CD4-positive, CD25-positive, alpha-beta regulatory T cell (primary cell): ENCODE measurements around the gene UQCC3. TPM values are rescaled to one million over a fixed set of nuclear protein-coding genes. Genes with fewer than 3 reads are reported as not detected.

Source experiments
- ATAC-seq, 2 donors: fragments of 150-1000 bp; cut with Tn5 transposase; one replicate each; pipeline ENCODE4 v1.10.0; 2021; ENCODE audit warnings: low read depth in 2 of 2, moderate number of reproducible peaks in 2 of 2, moderate library complexity in 1 of 2
- DNase-seq, 3 donors: peaks; one replicate each; pipeline versions ENCODE4 v3.0.0 to v3.0.0-alpha.2; 2012 to 2022; ENCODE audit warnings: mixed read lengths in 1 of 3
- H3K27ac ChIP-seq: one replicate; pipeline ENCODE4 v1.7.0; 2013; ENCODE audit warnings: mild to moderate bottlenecking, low read length; ENCODE audit not compliant: insufficient read depth, poor library complexity, severe bottlenecking
- H3K27me3 ChIP-seq: one replicate; pipeline ENCODE4 v1.7.0; 2013; ENCODE audit warnings: low read length; ENCODE audit not compliant: control insufficient read depth, insufficient read depth
- H3K36me3 ChIP-seq: one replicate; pipeline ENCODE4 v1.7.0; 2013; ENCODE audit warnings: mild to moderate bottlenecking, low read length, moderate library complexity; ENCODE audit not compliant: control insufficient read depth, insufficient read depth
- H3K4me1 ChIP-seq: 2 replicates; pipeline ENCODE4 v1.7.0; 2013; ENCODE audit warnings: mild to moderate bottlenecking, low read length; ENCODE audit not compliant: insufficient read depth, control insufficient read depth, poor library complexity, severe bottlenecking
- H3K4me3 ChIP-seq: one replicate; pipeline ENCODE4 v1.7.0; 2013; ENCODE audit warnings: low read depth, mild to moderate bottlenecking, low read length, moderate library complexity
- H3K9me3 ChIP-seq, 2 experiments: 1 replicate in 1 of 2; 2 replicates in 1 of 2; pipeline ENCODE4 v1.7.0; 2013; ENCODE audit warnings: low read length in 2 of 2, mild to moderate bottlenecking in 1 of 2, moderate library complexity in 1 of 2; ENCODE audit not compliant: control insufficient read depth in 2 of 2
- H3K27ac Mint-ChIP-seq, 3 donors: one replicate each; pipeline ENCODE4 v1.8.0; 2020 to 2022; ENCODE audit warnings: mild to moderate bottlenecking in 3 of 3, mixed read lengths in 3 of 3, moderate library complexity in 2 of 3
- H3K27me3 Mint-ChIP-seq: one replicate; pipeline ENCODE4 v1.8.0; 2022; ENCODE audit warnings: mild to moderate bottlenecking, mixed read lengths
- H3K36me3 Mint-ChIP-seq: one replicate; pipeline ENCODE4 v1.8.0; 2020; ENCODE audit warnings: mixed read lengths
- H3K4me1 Mint-ChIP-seq, 4 donors: one replicate each; pipeline ENCODE4 v1.8.0; 2020 to 2022; ENCODE audit warnings: mixed read lengths in 4 of 4, mild to moderate bottlenecking in 1 of 4
- H3K4me3 Mint-ChIP-seq, 4 donors: one replicate each; pipeline ENCODE4 v1.8.0; 2020 to 2022; ENCODE audit warnings: mild to moderate bottlenecking in 4 of 4, mixed read lengths in 4 of 4, moderate library complexity in 3 of 4
- H3K9me3 Mint-ChIP-seq, 7 donors: one replicate each; pipeline ENCODE4 v1.8.0; 2020 to 2022; ENCODE audit warnings: mixed read lengths in 7 of 7, mild to moderate bottlenecking in 3 of 7, moderate library complexity in 2 of 7
- polyA plus RNA-seq, 4 donors: library from polyadenylated mRNA; unstranded; fragments of 300-500 nt; fragmentation: Illumina TruSeq; gene quantifications; one replicate each; pipeline ENCODE4 v1.2.3, GENCODE V29; 2021
- total RNA-seq: library from RNA; stranded (reverse); gene quantifications from one replicate; pipeline ENCODE4 v1.2.3, GENCODE V29; 2022

The UQCC3 gene
- total and polyA plus RNA-seq, 5 donors from 2014 or later, result 3.5 to 13.9 (median 11.8) TPM

- H3K27ac ChIP-seq, result peak overlapping the region; percentile 95
- Mint-ChIP-seq H3K36me3 (peaks cover 5% of the 10 kb centered on the region), H3K4me1 (peaks cover 9 to 67% (median 35%) of the 10 kb centered on the region in 4 donors), H3K9me3 (no peaks in the 10 kb centered on the region), H3K27ac (peak overlapping the region; percentile 95 to 100 (median 99)), H3K4me3 (peak overlapping the region; percentile 83 to 99 (median 94)), H3K27me3 (no peaks in the 10 kb centered on the region)
- H3K27me3 ChIP-seq, result no peaks in the 10 kb centered on the region
- H3K9me3 ChIP-seq, result no peaks in the 10 kb centered on the region
- H3K36me3 ChIP-seq, result peaks cover 17% of the 10 kb centered on the region
- DNase-seq, result no peak
- peaks cover 53% of the 10 kb centered on the region for H3K4me1 ChIP-seq
- no peak for ATAC-seq
- H3K4me3 ChIP-seq, result peak overlapping the region; percentile 95
Observed at GRCh38 chr11:62708392-62708791, 36.9 kb downstream of the UQCC3 start.

- Mint-ChIP-seq H3K4me1 (peaks cover 9 to 71% (median 37%) of the 10 kb centered on the region in 4 donors), H3K27me3 (no peaks in the 10 kb centered on the region), H3K27ac (peak overlapping the region; percentile 95 to 100 (median 99)), H3K36me3 (peaks cover 5% of the 10 kb centered on the region), H3K9me3 (no peaks in the 10 kb centered on the region), H3K4me3 (peak overlapping the region; percentile 92 to 99 (median 95))
- H3K27me3 ChIP-seq, result no peaks in the 10 kb centered on the region
- ATAC-seq, result peak; percentile 9 to 16
- H3K27ac ChIP-seq, result peak overlapping the region; percentile 95
- peaks cover 56% of the 10 kb centered on the region for H3K4me1 ChIP-seq
- no peaks in the 10 kb centered on the region for H3K9me3 ChIP-seq
- peak in 2 of 3 donors; percentile 36 to 73 for DNase-seq
- peak overlapping the region; percentile 95 for H3K4me3 ChIP-seq
- H3K36me3 ChIP-seq, result peaks cover 20% of the 10 kb centered on the region
Observed at GRCh38 chr11:62708793-62709192, 37.3 kb downstream of the UQCC3 start.

- DNase-seq, result peak; percentile 96 to 99 (median 97)
- peak overlapping the region; percentile 95 for H3K27ac ChIP-seq
- H3K9me3 ChIP-seq, result no peaks in the 10 kb centered on the region
- H3K36me3 ChIP-seq, result peaks cover 25% of the 10 kb centered on the region
- peak overlapping the region; percentile 95 for H3K4me3 ChIP-seq
- H3K27me3 ChIP-seq, result no peaks in the 10 kb centered on the region
- ATAC-seq, result peak; percentile 79 to 81
- Mint-ChIP-seq H3K27ac (peak overlapping the region; percentile 95 to 100 (median 99)), H3K27me3 (no peaks in the 10 kb centered on the region), H3K36me3 (peaks cover 10% of the 10 kb centered on the region), H3K9me3 (no peaks in the 10 kb centered on the region), H3K4me1 (peaks cover 9 to 77% (median 41%) of the 10 kb centered on the region in 4 donors), H3K4me3 (peak overlapping the region; percentile 92 to 99 (median 95))
- peaks cover 56% of the 10 kb centered on the region for H3K4me1 ChIP-seq
Observed at GRCh38 chr11:62709247-62710000, 38.0 kb downstream of the UQCC3 start.

GRCh38 chr11:62710001-62710345 is 38.5 kb downstream of the UQCC3 start:
- peaks cover 30% of the 10 kb centered on the region for H3K36me3 ChIP-seq
- no peaks in the 10 kb centered on the region for H3K9me3 Mint-ChIP-seq
- H3K36me3 Mint-ChIP-seq, result peaks cover 13% of the 10 kb centered on the region
- ATAC-seq (no peak), DNase-seq (no peak)
- H3K27ac ChIP-seq, result peak overlapping the region; percentile 95
- H3K4me1 Mint-ChIP-seq, result peaks cover 9 to 80% (median 42%) of the 10 kb centered on the region in 4 donors
- H3K27ac Mint-ChIP-seq, result peak overlapping the region; percentile 95 to 100 (median 99)
- peak overlapping the region; percentile 92 to 99 (median 95) for H3K4me3 Mint-ChIP-seq
- peaks cover 56% of the 10 kb centered on the region for H3K4me1 ChIP-seq
- peak overlapping the region; percentile 95 for H3K4me3 ChIP-seq
- H3K27me3 Mint-ChIP-seq, result no peaks in the 10 kb centered on the region
- H3K9me3 ChIP-seq, result no peaks in the 10 kb centered on the region
- no peaks in the 10 kb centered on the region for H3K27me3 ChIP-seq

GRCh38 chr11:62712276-62712812 is 40.9 kb downstream of the UQCC3 start:
- ATAC-seq (no peak), DNase-seq (no peak)
- peak overlapping the region; percentile 82 to 87 (median 82) for H3K27ac Mint-ChIP-seq
- Histone ChIP-seq H3K27ac (peak overlapping the region; percentile 50), H3K9me3 (no peaks in the 10 kb centered on the region), H3K4me3 (peak overlapping the region; percentile 27), H3K27me3 (no peaks in the 10 kb centered on the region), H3K4me1 (peaks cover 42% of the 10 kb centered on the region), H3K36me3 (peaks cover 54% of the 10 kb centered on the region)
- H3K27me3 Mint-ChIP-seq, result no peaks in the 10 kb centered on the region
- H3K9me3 Mint-ChIP-seq, result peaks cover 0 to 1% (median 0%) of the 10 kb centered on the region in 7 donors
- H3K4me1 Mint-ChIP-seq, result peaks cover 9 to 75% (median 38%) of the 10 kb centered on the region in 4 donors
- peaks cover 25% of the 10 kb centered on the region for H3K36me3 Mint-ChIP-seq
- peak overlapping the region in 3 of 4 donors; percentile 8 to 70 (median 63) for H3K4me3 Mint-ChIP-seq

GRCh38 chr11:62712861-62713260 is 41.4 kb downstream of the UQCC3 start:
- H3K27me3 Mint-ChIP-seq, result no peaks in the 10 kb centered on the region

GRCh38 chr11:62713343-62713742 is 41.9 kb downstream of the UQCC3 start:
- Histone ChIP-seq H3K4me3 (peak overlapping the region; percentile 27), H3K9me3 (no peaks in the 10 kb centered on the region), H3K27ac (peak overlapping the region; percentile 50), H3K4me1 (peaks cover 35% of the 10 kb centered on the region), H3K27me3 (no peaks in the 10 kb centered on the region), H3K36me3 (peaks cover 63% of the 10 kb centered on the region)
- H3K27me3 Mint-ChIP-seq, result no peaks in the 10 kb centered on the region
- H3K9me3 Mint-ChIP-seq, result peaks cover 0 to 1% (median 0%) of the 10 kb centered on the region in 7 donors
- H3K27ac Mint-ChIP-seq, result peak overlapping the region; percentile 82 to 87 (median 82)
- peaks cover 15 to 76% (median 42%) of the 10 kb centered on the region in 4 donors for H3K4me1 Mint-ChIP-seq
- DNase-seq (no peak), ATAC-seq (no peak)
- peak overlapping the region in 1 of 4 donors; percentile 63 for H3K4me3 Mint-ChIP-seq
- H3K36me3 Mint-ChIP-seq, result peaks cover 30% of the 10 kb centered on the region

More at GRCh38 chr11:62712861-62713260, 41.4 kb downstream of the UQCC3 start:
- peak overlapping the region; percentile 50 for H3K27ac ChIP-seq
- peak in 1 of 3 donors; percentile 74 for DNase-seq
- peak overlapping the region; percentile 82 to 87 (median 82) for H3K27ac Mint-ChIP-seq
- H3K4me3 Mint-ChIP-seq, result peak overlapping the region; percentile 4 to 70 (median 65)
- ATAC-seq, result no peak
- peak overlapping the region; percentile 27 for H3K4me3 ChIP-seq
- peaks cover 40% of the 10 kb centered on the region for H3K4me1 ChIP-seq
- H3K9me3 Mint-ChIP-seq, result peaks cover 0 to 1% (median 0%) of the 10 kb centered on the region in 7 donors
- peaks cover 26% of the 10 kb centered on the region for H3K36me3 Mint-ChIP-seq
- H3K27me3 ChIP-seq, result no peaks in the 10 kb centered on the region
- H3K9me3 ChIP-seq, result no peaks in the 10 kb centered on the region
- peaks cover 11 to 76% (median 40%) of the 10 kb centered on the region in 4 donors for H3K4me1 Mint-ChIP-seq
- H3K36me3 ChIP-seq, result peaks cover 59% of the 10 kb centered on the region
